Measurements from ENCODE around the gene CAPN10.
A peak's percentile ranks its signal among the peaks of the same experiment; 100 is the strongest.
"Not testable (repeated sequence)": the region's sequence is repeated elsewhere in the genome, so short reads cannot be mapped to it uniquely, and the experiment has no call there.

CAPN10 gene, protein sequence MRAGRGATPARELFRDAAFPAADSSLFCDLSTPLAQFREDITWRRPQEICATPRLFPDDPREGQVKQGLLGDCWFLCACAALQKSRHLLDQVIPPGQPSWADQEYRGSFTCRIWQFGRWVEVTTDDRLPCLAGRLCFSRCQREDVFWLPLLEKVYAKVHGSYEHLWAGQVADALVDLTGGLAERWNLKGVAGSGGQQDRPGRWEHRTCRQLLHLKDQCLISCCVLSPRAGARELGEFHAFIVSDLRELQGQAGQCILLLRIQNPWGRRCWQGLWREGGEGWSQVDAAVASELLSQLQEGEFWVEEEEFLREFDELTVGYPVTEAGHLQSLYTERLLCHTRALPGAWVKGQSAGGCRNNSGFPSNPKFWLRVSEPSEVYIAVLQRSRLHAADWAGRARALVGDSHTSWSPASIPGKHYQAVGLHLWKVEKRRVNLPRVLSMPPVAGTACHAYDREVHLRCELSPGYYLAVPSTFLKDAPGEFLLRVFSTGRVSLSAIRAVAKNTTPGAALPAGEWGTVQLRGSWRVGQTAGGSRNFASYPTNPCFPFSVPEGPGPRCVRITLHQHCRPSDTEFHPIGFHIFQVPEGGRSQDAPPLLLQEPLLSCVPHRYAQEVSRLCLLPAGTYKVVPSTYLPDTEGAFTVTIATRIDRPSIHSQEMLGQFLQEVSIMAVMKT

DNA sequence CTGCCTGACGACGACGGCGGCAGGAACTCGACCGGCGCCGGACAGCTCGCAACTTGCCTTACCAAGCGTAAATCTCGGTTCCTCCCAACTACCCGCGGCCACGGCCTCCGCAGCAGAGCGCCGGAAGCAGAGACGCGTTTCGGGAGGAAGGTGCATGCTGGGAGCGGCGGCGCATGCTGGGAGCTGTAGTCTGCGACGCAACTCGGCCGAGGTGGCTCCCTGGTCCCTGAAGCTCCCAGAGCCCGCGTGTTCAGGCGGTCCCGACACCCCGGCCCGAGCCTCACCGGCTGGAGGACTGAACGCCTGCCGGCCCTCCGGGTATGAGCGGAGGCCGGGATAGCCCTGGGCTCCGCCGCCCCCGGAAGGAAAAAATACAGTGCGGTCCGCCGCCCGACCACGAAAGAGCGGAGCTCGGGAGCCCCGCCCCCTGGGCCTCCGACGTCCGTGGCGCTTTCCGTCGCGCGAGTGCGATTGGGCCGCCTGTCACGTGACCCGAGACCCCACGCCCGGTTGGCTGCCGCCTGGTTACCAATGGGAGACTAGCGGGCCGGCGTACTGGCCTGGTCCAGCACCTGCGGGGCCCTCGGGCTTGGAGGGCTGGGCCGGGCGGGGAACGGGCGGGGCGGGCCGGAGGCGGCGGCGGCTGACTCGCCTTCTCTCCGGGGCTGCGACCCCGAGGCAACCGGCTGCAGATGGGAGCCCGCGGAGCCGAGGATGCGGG lies at the start of gene CAPN10:
CAPN10 (plus strand) TSS at position 537 of the 721 bp plus-strand sequence; CDS start at position 715, 178 bp downstream.
- in situ Hi-C loops (cut with HindIII; ENCODE audit: low sequenced_read_pairs), result no loop called here
- TF ChIP-seq, protein P1, sequence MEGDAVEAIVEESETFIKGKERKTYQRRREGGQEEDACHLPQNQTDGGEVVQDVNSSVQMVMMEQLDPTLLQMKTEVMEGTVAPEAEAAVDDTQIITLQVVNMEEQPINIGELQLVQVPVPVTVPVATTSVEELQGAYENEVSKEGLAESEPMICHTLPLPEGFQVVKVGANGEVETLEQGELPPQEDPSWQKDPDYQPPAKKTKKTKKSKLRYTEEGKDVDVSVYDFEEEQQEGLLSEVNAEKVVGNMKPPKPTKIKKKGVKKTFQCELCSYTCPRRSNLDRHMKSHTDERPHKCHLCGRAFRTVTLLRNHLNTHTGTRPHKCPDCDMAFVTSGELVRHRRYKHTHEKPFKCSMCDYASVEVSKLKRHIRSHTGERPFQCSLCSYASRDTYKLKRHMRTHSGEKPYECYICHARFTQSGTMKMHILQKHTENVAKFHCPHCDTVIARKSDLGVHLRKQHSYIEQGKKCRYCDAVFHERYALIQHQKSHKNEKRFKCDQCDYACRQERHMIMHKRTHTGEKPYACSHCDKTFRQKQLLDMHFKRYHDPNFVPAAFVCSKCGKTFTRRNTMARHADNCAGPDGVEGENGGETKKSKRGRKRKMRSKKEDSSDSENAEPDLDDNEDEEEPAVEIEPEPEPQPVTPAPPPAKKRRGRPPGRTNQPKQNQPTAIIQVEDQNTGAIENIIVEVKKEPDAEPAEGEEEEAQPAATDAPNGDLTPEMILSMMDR (IDR thresholded peaks at IDR 0.05; ENCODE audit: low read depth, low read length), result no peak
- peak; percentile 96 for DNase-seq (ENCODE audit: low read depth, low spot score)
- H3K4me3 ChIP-seq (ENCODE audit: low read depth, low read length), result peak within 1 kb of the TSS; percentile 100

DNA sequence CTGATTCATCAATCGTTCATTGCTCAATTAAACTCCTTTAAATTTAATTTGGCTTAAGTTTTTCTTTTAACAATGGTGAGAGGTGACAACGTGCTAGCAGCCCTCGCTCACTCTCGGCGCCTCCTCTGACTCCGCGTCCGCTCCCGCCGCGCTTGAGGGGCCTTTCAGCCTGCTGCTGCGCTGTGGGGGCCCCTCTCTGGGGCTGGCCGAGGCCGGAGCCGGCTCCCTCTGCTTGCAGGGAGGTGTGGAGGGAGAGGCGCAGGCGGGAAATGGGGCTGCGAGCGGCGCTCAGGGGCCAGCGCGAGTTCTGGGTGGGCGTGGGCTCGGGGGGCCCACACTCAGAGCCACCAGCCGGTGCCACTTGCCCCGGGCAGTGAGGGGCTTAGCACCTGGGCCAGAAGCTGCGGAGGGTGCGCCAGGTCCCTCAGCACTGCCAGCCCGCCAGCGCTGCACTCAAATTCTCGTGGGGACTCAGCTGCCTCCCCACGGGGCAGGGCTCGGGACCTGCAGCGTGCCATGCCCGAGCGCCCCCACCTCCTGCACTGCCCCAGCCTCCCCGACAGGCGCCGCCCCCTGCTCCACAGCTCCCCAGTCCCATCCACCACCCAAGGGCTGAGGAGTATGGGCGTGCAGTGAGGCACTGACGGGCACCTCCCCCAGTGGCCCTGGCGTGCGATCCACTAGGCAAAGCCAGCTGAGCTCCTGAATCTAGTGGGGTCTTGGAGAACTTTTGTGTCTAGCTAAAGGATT lies 48.3 kb upstream of the CAPN10 start:
- DNase-seq (ENCODE audit: low read depth, low spot score), result no peak
- in situ Hi-C loops (cut with HindIII; ENCODE audit: low sequenced_read_pairs), result no loop called here
- no peak overlapping the region for H3K4me3 ChIP-seq (ENCODE audit: low read depth, low read length)
- TF ChIP-seq, protein P1 (IDR thresholded peaks at IDR 0.05; ENCODE audit: low read depth, low read length), result no peak

DNA sequence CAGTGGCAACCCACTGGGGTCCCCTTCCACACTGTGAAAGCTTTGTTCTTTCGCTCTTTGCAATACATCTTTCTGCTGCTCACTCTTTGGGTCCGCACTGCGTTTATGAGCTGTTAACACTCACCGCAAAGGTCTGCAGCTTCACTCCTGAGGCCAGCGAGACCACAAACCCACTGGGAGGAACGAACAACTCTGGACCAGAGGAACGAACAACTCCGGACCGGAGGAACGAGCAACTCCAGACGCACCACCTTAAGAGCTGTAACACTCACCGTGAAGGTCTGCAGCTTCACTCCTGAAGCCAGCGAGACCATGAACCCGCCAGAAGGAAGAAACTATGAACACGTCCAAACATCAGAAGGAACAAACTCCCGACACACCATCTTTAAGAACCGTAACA lies 47.4 kb upstream of the CAPN10 start:
- in situ Hi-C loops (cut with HindIII; ENCODE audit: low sequenced_read_pairs); DNase-seq (ENCODE audit: low read depth, low spot score); H3K4me3 ChIP-seq (ENCODE audit: low read depth, low read length): not testable (repeated sequence)

DNA sequence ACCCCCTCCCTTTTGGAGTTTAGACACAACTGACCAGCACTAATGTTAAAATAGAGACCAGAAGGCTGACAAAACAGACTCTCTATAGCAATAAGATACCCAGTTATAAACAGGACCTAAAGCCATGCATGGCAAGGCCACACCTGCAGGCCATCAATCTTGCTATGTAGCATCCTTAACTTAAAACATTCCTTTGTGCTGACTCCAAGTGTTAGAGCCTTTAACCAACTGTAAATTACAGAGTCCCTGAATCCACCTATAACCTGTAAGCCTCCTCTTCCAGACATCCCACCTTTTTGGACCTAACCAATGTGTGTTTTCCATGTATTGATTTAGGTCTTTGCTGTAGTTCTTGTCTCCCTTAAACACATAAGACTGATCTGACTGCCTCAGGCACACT lies 46.6 kb upstream of the CAPN10 start:
- no peak for DNase-seq (ENCODE audit: low read depth, low spot score)
- in situ Hi-C loops (cut with HindIII; ENCODE audit: low sequenced_read_pairs), result no loop called here
- H3K4me3 ChIP-seq (ENCODE audit: low read depth, low read length), result no peak overlapping the region
- TF ChIP-seq, protein P1 (IDR thresholded peaks at IDR 0.05; ENCODE audit: low read depth, low read length), result no peak

DNA sequence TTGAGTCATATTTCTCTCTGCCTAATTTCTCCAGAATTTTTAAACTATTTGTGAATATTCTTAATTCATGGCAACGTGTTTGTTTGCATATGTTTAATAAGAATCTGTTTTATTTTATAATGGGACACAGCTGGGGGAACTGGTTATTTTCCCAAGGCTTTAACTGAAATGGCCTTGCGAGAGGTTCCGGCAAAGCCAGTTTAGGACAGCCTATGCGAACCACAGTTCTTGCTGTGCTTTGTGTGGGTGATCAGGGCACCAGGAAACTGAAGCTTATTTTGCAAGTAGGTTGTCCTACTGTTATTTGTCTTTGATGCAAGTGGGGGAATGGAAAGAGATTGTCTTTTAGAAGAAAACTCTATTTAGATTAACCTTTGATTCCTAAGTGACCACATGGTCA lies 35.2 kb upstream of the CAPN10 start:
- H3K4me3 ChIP-seq (ENCODE audit: low read depth, low read length), result no peak overlapping the region
- TF ChIP-seq, protein P1 (IDR thresholded peaks at IDR 0.05; ENCODE audit: low read depth, low read length), result no peak
- in situ Hi-C loops (cut with HindIII; ENCODE audit: low sequenced_read_pairs), result no loop called here
- no peak for DNase-seq (ENCODE audit: low read depth, low spot score)

DNA sequence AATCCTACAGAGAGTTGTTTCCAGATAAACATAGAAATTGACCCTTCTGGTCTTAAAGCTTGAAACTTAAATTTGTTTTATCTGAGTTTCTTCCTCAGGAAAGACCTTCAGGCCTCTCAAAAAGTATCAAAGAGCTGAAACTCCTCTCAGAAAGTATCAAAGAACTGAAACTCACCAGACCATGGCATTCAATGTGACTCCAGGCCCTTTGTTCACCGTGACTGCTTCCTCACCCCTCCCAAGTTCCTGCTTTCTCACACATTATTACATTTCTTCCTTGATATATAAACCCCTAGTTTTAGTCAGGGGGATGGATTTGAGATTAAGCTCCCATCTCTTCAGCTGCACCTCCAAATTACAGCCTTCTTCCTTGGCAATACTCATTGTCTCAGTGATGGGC lies 34.7 kb upstream of the CAPN10 start:
- no peak overlapping the region for H3K4me3 ChIP-seq (ENCODE audit: low read depth, low read length)
- TF ChIP-seq, protein P1 (IDR thresholded peaks at IDR 0.05; ENCODE audit: low read depth, low read length), result no peak
- no peak for DNase-seq (ENCODE audit: low read depth, low spot score)
- in situ Hi-C loops (cut with HindIII; ENCODE audit: low sequenced_read_pairs), result no loop called here

All from astrocyte of the spinal cord (primary cell).